Germinal center (tissue), 1 donor: ENCODE data around the gene WDR35.
A peak's percentile ranks its signal among the peaks of the same experiment; 100 is the strongest.

Source experiments
- DNase-seq: peaks from one replicate; pipeline ENCODE4 v3.0.0; 2012; ENCODE audit warnings: mixed read lengths, low spot score

The WDR35 gene

GRCh38 chr2:19868701-19869580 lies 121.0 kb downstream of the WDR35 start:
- peak; percentile 71 for DNase-seq

GRCh38 chr2:19868224-19868623 lies 121.7 kb downstream of the WDR35 start:
- peak; percentile 17 for DNase-seq

- no peak for DNase-seq
Observed at GRCh38 chr2:19866771-19867170, 123.1 kb downstream of the WDR35 start.

- no peak for DNase-seq
Observed at GRCh38 chr2:19865151-19865550, 124.8 kb downstream of the WDR35 start.

GRCh38 chr2:19864381-19864780 lies 125.5 kb downstream of the WDR35 start:
- DNase-seq: no peak

GRCh38 chr2:19863303-19864041 lies 126.4 kb downstream of the WDR35 start:
- peak; percentile 76 for DNase-seq

- DNase-seq: no peak
Observed at GRCh38 chr2:19861813-19862212, 128.1 kb downstream of the WDR35 start.
